ENCODE results near the gene CRABP2. TPM values are rescaled to one million over a fixed set of nuclear protein-coding genes. Genes with fewer than 3 reads are reported as not detected.
A peak's percentile ranks its signal among the peaks of the same experiment; 100 is the strongest.

Gene CRABP2
- total and polyA plus RNA-seq, 2 of the 13 experiments (the other 11 are each of a cell fraction or from before 2014, with no cell fraction given), result 0.40 to 0.60 TPM

GRCh38 chr1:156746728-156747631 is 41.6 kb upstream of the CRABP2 start (continued):
- TF ChIP-seq RNF219 (CRISPR knock-in tag; IDR thresholded peaks at IDR 0.05) (no peak), SNAI1 (CRISPR knock-in tag; IDR thresholded peaks at IDR 0.05; ENCODE audit: borderline replicate concordance) (no peak), TOPORS (CRISPR knock-in tag; IDR thresholded peaks at IDR 0.05) (no peak), NR2F2 (IDR thresholded peaks at IDR 0.05; ENCODE audit: borderline replicate concordance, low read depth) (no peak), MYPOP (CRISPR knock-in tag; IDR thresholded peaks at IDR 0.05) (peak; percentile 58; the same call in 1 of the 2 replicates), ZNF292 (CRISPR knock-in tag; IDR thresholded peaks at IDR 0.05; ENCODE audit: borderline replicate concordance, low read depth) (no peak), DNMT3B (CRISPR knock-in tag; conservative IDR thresholded peaks at IDR 0.05) (no peak), ZKSCAN5 (CRISPR knock-in tag; IDR thresholded peaks at IDR 0.05) (no peak), FOXM1 (CRISPR knock-in tag; IDR thresholded peaks at IDR 0.05) (no peak), SMARCE1 (IDR thresholded peaks at IDR 0.05; ENCODE audit: borderline replicate concordance) (no peak), ZNF749 (CRISPR knock-in tag; IDR thresholded peaks at IDR 0.05; ENCODE audit: borderline replicate concordance) (no peak), ONECUT2 (CRISPR knock-in tag; IDR thresholded peaks at IDR 0.05) (no peak), ZNF7 (CRISPR knock-in tag; IDR thresholded peaks at IDR 0.05) (no peak), ZNF20 (CRISPR knock-in tag; IDR thresholded peaks at IDR 0.05) (no peak), RELA (CRISPR knock-in tag; IDR thresholded peaks at IDR 0.05) (no peak), RFX5 (IDR thresholded peaks at IDR 0.05; ENCODE audit: low read depth, low read length) (no peak), RFXAP (CRISPR knock-in tag; IDR thresholded peaks at IDR 0.05; ENCODE audit: borderline replicate concordance) (no peak), PITX1 (CRISPR knock-in tag; IDR thresholded peaks at IDR 0.05) (no peak; the same call in 1 of the 2 replicates), ZBTB49 (CRISPR knock-in tag; IDR thresholded peaks at IDR 0.05; ENCODE audit: borderline replicate concordance) (no peak), DMAP1 (CRISPR knock-in tag; IDR thresholded peaks at IDR 0.05) (peak; percentile 88; the same call in 1 of the 2 replicates), ZNF792 (CRISPR knock-in tag; IDR thresholded peaks at IDR 0.05) (no peak), MIXL1 (CRISPR knock-in tag; IDR thresholded peaks at IDR 0.05) (no peak), ZFP36 (IDR thresholded peaks at IDR 0.05; ENCODE audit: borderline replicate concordance, low read depth, low read length, partially characterized antibody) (no peak), ZNF496 (CRISPR knock-in tag; IDR thresholded peaks at IDR 0.05; ENCODE audit: insufficient replicate concordance) (no peak), HMG20B (CRISPR knock-in tag; conservative IDR thresholded peaks at IDR 0.05) (peak; percentile 24; the same call in 1 of the 2 replicates), JARID2 (CRISPR knock-in tag; IDR thresholded peaks at IDR 0.05; ENCODE audit: insufficient replicate concordance) (no peak), FOXK1 (CRISPR knock-in tag; IDR thresholded peaks at IDR 0.05; ENCODE audit: borderline replicate concordance, low read depth) (no peak)
